HepG2 (cell line): ENCODE results near the gene SLC12A5. TPM values are rescaled to one million over a fixed set of nuclear protein-coding genes. Genes with fewer than 3 reads are reported as not detected.

Experiments used
- ASH2L ChIP-seq: fragments of 300-600, 200-600 bp; sonication (generic); IDR thresholded peaks from 2 replicates; pipeline ENCODE4 v1.7.0; 2017; ENCODE audit warnings: low read depth, mild to moderate bottlenecking, moderate library complexity, mixed read lengths, low read length; ENCODE audit not compliant: insufficient read length
- ELF3 ChIP-seq: IDR thresholded peaks from 2 replicates; pipeline ENCODE4 v1.6.1; 2016; ENCODE audit warnings: missing genetic modification reagents, missing compliant biosample characterization
- GTF2F1 ChIP-seq: fragments of 150-350 bp; IDR thresholded peaks from 2 replicates; pipeline ENCODE4 v1.6.1; 2014; ENCODE audit warnings: low read length
- HNF4G ChIP-seq, 2 experiments: sonication (generic) in 1 of 2; formaldehyde crosslinking in 1 of 2; IDR thresholded peaks; 2 replicates each; pipeline versions ENCODE4 v1.4.0 to v1.6.1; 2011 to 2020; ENCODE audit warnings: borderline replicate concordance in 2 of 2, low read depth in 2 of 2, mild to moderate bottlenecking in 2 of 2, low read length in 1 of 2, missing genetic modification reagents in 1 of 2, moderate library complexity in 1 of 2
- KAT7 ChIP-seq: IDR thresholded peaks from 2 replicates; pipeline ENCODE4 v1.6.1; 2018; ENCODE audit warnings: borderline replicate concordance, missing compliant biosample characterization
- KDM4B ChIP-seq: sonication (generic); formaldehyde crosslinking; IDR thresholded peaks from 2 replicates; pipeline ENCODE4 v1.4.0; 2020; ENCODE audit warnings: missing genetic modification reagents
- KLF6 ChIP-seq: IDR thresholded peaks from 2 replicates; pipeline ENCODE4 v1.8.0; 2016; ENCODE audit warnings: missing biosample characterization, missing genetic modification reagents
- NR2F2 ChIP-seq: IDR thresholded peaks from 2 replicates; pipeline ENCODE4 v1.6.1; 2012; ENCODE audit warnings: low read depth, inconsistent platforms, borderline replicate concordance
- NR2F6 ChIP-seq, 2 experiments: IDR thresholded peaks; 2 replicates each; pipeline ENCODE4 v1.6.1; 2016; ENCODE audit warnings: antibody characterized with exemption in 1 of 2, mild to moderate bottlenecking in 1 of 2
- PHF5A ChIP-seq: IDR thresholded peaks from one replicate; pipeline ENCODE4 v1.6.1; 2018; ENCODE audit warnings: low read depth, missing genetic modification reagents; ENCODE audit not compliant: unreplicated experiment
- SALL1 ChIP-seq: sonication (generic); formaldehyde crosslinking; IDR thresholded peaks from 2 replicates; pipeline ENCODE4 v1.8.0; 2022; ENCODE audit warnings: mild to moderate bottlenecking, missing genetic modification reagents
- ZMAT3 ChIP-seq: sonication (generic); formaldehyde crosslinking; conservative IDR thresholded peaks from 2 replicates; pipeline ENCODE4 v1.7.0; 2021; ENCODE audit warnings: missing genetic modification reagents
- ZNF263 ChIP-seq: sonication (generic); formaldehyde crosslinking; IDR thresholded peaks from 2 replicates; pipeline ENCODE4 v1.4.0; 2020; ENCODE audit warnings: missing genetic modification reagents
- ZNF326 ChIP-seq: sonication (generic); formaldehyde crosslinking; IDR thresholded peaks from 2 replicates; pipeline ENCODE4 v1.4.0; 2020; ENCODE audit warnings: missing genetic modification reagents, borderline replicate concordance
- ZNF329 ChIP-seq: sonication (generic); formaldehyde crosslinking; IDR thresholded peaks from 2 replicates; pipeline ENCODE4 v1.9.0; 2021; ENCODE audit warnings: low read depth, mild to moderate bottlenecking, missing genetic modification reagents
- ZNF530 ChIP-seq: sonication (generic); formaldehyde crosslinking; IDR thresholded peaks from 2 replicates; pipeline ENCODE4 v1.5.0; 2020; ENCODE audit warnings: low read depth, mild to moderate bottlenecking, missing genetic modification reagents
- ZNF605 ChIP-seq: sonication (generic); formaldehyde crosslinking; IDR thresholded peaks from 2 replicates; pipeline ENCODE4 v1.8.0; 2022; ENCODE audit warnings: mild to moderate bottlenecking, missing genetic modification reagents
- polyA plus RNA-seq, 8 experiments: library from polyadenylated mRNA; depleted of rRNA in 3 of 8; stranded (reverse) in 7 of 8; unstranded in 1 of 8; fragments of >200 nt; fragmentation: Illumina TruSeq in 4 of 8; extraction: Trizol in 4 of 8; gene quantifications; 2 replicates each; pipeline versions ENCODE4 v1.2.1 to v1.2.3, GENCODE V29; 2011 to 2016; ENCODE audit warnings: low read depth in 4 of 8, missing spikeins in 1 of 8, mixed read lengths in 1 of 8; ENCODE audit not compliant: insufficient read depth in 1 of 8
- total RNA-seq, 5 experiments: library from RNA; depleted of rRNA; stranded (reverse); fragments of >200 nt; fragmentation: Illumina TruSeq; extraction: Trizol; gene quantifications; 2 replicates each; pipeline ENCODE4 v1.2.3, GENCODE V29; 2016; ENCODE audit warnings: low read depth in 1 of 5
- TF ChIP-seq, protein P1 (sequence below): sonication (generic); formaldehyde crosslinking; IDR thresholded peaks from 2 replicates; pipeline ENCODE4 v1.9.0; 2021; ENCODE audit warnings: missing genetic modification reagents, borderline replicate concordance
- TF ChIP-seq, protein P2 (sequence below): sonication (generic); formaldehyde crosslinking; IDR thresholded peaks from 2 replicates; pipeline ENCODE4 v1.5.0; 2020; ENCODE audit warnings: mild to moderate bottlenecking, missing genetic modification reagents
- TF ChIP-seq, protein P3 (sequence below): IDR thresholded peaks from 2 replicates; pipeline ENCODE4 v1.6.1; 2016; ENCODE audit warnings: mild to moderate bottlenecking
- TF ChIP-seq, protein P4 (sequence below): IDR thresholded peaks from 2 replicates; pipeline ENCODE4 v1.6.1; 2016; ENCODE audit warnings: low read depth

SLC12A5 gene
- total and polyA plus RNA-seq, 2 of the 13 experiments (the other 11 are each of a cell fraction or from before 2014, with no cell fraction given): 4.3 to 5.4 TPM

DNA sequence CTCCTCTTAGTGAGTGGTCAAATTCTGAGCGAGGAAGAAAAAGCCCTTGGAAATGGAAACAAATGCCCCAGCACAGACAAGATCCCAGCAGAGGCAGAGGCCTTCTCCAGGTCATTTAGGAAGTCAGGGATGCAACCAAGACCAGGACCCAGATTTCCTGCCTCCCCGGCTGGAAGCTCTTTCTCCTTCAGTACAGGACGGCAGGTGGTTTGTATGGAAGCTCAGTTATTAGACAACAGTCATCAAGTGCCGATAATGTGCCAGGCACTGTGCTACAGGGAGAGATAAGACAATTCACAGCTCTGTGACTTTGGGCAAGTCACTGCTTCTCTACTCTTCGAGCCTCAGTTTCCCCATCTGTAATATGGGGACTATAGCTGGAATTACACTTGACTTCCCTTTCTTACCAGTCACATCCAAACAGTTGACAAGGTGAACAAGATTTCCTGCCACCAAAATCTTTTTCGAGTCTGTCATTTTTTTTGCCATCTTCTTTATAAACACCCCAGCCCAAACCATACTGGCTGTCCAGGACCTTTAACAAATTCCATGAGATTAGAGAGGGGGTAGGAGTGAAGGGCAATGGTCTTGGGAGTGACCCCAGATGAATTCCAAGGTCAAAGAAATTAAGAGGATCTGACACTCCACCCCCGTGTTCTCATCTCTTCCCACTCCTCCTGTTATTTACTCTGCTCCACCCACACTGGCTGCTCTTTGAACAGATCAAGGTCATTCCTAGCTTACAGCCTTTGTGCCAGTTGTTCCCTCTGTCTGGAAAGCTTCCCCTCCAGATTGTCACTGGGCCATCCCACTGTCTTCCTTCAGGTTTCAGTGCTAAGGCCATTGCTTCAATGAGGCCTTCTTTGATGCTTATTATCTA is 14.3 kb upstream of the SLC12A5 start (continued):
- TF ChIP-seq, protein P1, sequence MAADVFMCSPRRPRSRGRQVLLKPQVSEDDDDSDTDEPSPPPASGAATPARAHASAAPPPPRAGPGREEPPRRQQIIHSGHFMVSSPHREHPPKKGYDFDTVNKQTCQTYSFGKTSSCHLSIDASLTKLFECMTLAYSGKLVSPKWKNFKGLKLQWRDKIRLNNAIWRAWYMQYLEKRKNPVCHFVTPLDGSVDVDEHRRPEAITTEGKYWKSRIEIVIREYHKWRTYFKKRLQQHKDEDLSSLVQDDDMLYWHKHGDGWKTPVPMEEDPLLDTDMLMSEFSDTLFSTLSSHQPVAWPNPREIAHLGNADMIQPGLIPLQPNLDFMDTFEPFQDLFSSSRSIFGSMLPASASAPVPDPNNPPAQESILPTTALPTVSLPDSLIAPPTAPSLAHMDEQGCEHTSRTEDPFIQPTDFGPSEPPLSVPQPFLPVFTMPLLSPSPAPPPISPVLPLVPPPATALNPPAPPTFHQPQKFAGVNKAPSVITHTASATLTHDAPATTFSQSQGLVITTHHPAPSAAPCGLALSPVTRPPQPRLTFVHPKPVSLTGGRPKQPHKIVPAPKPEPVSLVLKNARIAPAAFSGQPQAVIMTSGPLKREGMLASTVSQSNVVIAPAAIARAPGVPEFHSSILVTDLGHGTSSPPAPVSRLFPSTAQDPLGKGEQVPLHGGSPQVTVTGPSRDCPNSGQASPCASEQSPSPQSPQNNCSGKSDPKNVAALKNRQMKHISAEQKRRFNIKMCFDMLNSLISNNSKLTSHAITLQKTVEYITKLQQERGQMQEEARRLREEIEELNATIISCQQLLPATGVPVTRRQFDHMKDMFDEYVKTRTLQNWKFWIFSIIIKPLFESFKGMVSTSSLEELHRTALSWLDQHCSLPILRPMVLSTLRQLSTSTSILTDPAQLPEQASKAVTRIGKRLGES (CRISPR knock-in tag): no peak
- TF ChIP-seq ELF3 (peak; percentile 87), NR2F6 (IDR thresholded peaks at IDR 0.05) (peak; percentile 96), NR2F6 (CRISPR knock-in tag; IDR thresholded peaks at IDR 0.05) (peak; percentile 95), ZMAT3 (CRISPR knock-in tag) (no peak), KAT7 (CRISPR knock-in tag) (0 out of 2 replicates have a peak, but pooled peaks have one; percentile 0), NR2F2 (peak; percentile 88), SALL1 (CRISPR knock-in tag) (peak; percentile 69; the same call in 1 of the 2 replicates), KLF6 (CRISPR knock-in tag) (0 out of 2 replicates have a peak, but pooled peaks have one; percentile 41), KDM4B (0 out of 2 replicates have a peak, but pooled peaks have one; percentile 5), ZNF530 (CRISPR knock-in tag) (no peak), ZNF329 (CRISPR knock-in tag) (no peak), HNF4G (IDR thresholded peaks at IDR 0.05; ENCODE audit: borderline replicate concordance, low read depth, low read length) (peak; percentile 82), HNF4G (CRISPR knock-in tag; IDR thresholded peaks at IDR 0.05; ENCODE audit: borderline replicate concordance, low read depth) (peak; percentile 49; the same call in 1 of the 2 replicates), ZNF263 (peak; percentile 58; the same call in 1 of the 2 replicates), ZNF326 (CRISPR knock-in tag) (no peak), GTF2F1 (no peak), ASH2L (peak; percentile 50), PHF5A (CRISPR knock-in tag) (peak; percentile 44), ZNF605 (CRISPR knock-in tag) (peak; percentile 47; the same call in 1 of the 2 replicates)
- TF ChIP-seq, protein P2, sequence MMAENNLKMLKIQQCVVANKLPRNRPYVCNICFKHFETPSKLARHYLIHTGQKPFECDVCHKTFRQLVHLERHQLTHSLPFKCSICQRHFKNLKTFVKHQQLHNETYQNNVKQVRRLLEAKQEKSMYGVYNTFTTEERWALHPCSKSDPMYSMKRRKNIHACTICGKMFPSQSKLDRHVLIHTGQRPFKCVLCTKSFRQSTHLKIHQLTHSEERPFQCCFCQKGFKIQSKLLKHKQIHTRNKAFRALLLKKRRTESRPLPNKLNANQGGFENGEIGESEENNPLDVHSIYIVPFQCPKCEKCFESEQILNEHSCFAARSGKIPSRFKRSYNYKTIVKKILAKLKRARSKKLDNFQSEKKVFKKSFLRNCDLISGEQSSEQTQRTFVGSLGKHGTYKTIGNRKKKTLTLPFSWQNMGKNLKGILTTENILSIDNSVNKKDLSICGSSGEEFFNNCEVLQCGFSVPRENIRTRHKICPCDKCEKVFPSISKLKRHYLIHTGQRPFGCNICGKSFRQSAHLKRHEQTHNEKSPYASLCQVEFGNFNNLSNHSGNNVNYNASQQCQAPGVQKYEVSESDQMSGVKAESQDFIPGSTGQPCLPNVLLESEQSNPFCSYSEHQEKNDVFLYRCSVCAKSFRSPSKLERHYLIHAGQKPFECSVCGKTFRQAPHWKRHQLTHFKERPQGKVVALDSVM (CRISPR knock-in tag): no peak
- TF ChIP-seq, protein P3, sequence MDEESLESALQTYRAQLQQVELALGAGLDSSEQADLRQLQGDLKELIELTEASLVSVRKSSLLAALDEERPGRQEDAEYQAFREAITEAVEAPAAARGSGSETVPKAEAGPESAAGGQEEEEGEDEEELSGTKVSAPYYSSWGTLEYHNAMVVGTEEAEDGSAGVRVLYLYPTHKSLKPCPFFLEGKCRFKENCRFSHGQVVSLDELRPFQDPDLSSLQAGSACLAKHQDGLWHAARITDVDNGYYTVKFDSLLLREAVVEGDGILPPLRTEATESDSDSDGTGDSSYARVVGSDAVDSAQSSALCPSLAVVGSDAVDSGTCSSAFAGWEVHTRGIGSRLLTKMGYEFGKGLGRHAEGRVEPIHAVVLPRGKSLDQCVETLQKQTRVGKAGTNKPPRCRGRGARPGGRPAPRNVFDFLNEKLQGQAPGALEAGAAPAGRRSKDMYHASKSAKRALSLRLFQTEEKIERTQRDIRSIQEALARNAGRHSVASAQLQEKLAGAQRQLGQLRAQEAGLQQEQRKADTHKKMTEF: peak; percentile 59; the same call in 1 of the 2 replicates
- TF ChIP-seq, protein P4, sequence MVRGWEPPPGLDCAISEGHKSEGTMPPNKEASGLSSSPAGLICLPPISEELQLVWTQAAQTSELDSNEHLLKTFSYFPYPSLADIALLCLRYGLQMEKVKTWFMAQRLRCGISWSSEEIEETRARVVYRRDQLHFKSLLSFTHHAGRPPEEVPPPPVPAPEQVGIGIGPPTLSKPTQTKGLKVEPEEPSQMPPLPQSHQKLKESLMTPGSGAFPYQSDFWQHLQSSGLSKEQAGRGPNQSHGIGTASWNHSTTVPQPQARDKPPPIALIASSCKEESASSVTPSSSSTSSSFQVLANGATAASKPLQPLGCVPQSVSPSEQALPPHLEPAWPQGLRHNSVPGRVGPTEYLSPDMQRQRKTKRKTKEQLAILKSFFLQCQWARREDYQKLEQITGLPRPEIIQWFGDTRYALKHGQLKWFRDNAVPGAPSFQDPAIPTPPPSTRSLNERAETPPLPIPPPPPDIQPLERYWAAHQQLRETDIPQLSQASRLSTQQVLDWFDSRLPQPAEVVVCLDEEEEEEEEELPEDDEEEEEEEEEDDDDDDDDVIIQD (CRISPR knock-in tag): 0 out of 2 replicates have a peak, but pooled peaks have one; percentile 53
